ENCODE results near the gene EFCAB8.
"Not testable (repeated sequence)": the region's sequence is repeated elsewhere in the genome, so short reads cannot be mapped to it uniquely, and the experiment has no call there.

The EFCAB8 gene

DNA sequence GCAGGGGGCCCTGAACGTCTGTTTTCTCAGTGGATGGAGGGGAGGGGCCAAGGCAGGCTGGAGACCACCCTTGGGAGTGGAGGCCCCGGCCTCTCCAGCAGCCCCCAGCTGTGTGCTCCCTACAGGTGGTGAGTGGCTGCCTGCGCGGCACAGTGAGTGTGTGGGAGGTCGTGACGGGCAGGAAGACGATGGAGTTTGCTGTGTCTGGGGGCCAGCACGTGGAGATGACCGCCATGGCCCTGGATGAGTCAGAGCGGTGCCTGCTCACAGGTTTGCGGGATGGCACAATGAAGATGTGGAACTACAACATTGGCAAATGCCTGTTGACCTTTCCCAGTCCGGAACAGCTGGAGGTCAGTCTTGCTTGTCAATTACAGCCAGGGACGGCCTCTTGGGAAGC lies 52.6 kb downstream of the EFCAB8 start:
- DNase-seq (ENCODE audit: low read depth in 2 of 2) = no peak

DNA sequence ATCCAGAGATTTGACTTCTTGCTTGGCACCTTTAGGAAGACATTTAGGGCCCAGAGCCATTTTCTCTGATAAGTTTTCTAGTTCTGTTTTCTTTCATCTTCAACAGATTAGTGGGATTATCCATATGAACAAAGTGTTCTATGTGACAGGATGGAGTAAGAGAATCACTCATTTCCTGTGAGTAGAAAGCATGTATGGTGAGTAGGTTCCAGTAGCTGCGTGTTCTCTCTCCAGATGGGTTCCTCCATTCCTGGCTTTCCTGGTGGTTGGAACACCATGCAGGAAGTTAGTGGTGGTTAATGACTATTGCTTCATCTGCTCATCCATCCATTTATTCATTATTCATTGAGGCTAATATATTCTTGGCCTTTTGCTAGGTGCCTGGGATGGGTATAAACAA lies 54.0 kb downstream of the EFCAB8 start:
- DNase-seq (ENCODE audit: low read depth in 2 of 2) = no peak

DNA sequence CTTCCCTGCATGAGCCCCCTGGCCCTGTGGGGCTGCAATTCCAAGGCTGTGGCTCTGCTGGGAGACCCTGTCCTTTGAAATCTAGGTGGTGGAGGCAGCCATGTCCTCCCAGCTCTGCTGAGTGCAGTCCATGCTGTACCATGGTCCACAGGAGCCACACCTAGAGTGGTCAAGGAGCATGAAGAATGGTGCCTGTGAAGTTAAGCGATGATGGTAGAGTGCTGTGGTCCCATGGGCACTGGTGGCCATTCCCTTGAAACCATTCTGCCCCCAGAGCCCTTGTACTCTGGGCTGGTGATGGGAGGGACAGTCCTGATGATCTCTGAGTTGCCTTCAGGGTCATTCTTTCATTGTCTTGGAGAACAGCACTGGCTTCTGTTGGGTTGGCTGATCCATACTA lies 55.3 kb downstream of the EFCAB8 start:
- DNase-seq (ENCODE audit: low read depth in 2 of 2) = no peak

- no peak for DNase-seq (ENCODE audit: low read depth in 2 of 2)
These were observed 58.6 kb downstream of the EFCAB8 start for GRCh38 chr20:32917191-32917950.

DNA sequence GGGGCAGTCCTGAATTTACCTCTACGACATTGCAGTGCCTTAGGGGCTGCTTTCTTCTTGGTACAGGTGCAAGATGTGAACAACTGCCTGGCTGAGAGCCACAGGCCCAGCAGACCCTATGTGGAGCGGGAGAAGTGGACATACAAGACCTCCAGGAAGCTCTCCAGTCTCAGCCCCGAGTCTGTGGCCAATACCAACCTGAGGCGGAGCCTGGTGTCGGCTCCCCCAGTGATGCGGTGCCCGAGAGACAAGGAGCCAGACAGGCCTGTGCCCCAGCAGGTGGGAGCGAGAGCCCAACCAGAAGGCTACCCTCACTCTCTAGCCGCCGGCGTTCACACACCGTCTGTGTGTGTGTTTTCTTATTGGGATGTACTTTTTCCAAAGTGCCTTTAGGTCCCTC lies 59.6 kb downstream of the EFCAB8 start:
- DNase-seq (ENCODE audit: low read depth in 2 of 2) = no peak

DNA sequence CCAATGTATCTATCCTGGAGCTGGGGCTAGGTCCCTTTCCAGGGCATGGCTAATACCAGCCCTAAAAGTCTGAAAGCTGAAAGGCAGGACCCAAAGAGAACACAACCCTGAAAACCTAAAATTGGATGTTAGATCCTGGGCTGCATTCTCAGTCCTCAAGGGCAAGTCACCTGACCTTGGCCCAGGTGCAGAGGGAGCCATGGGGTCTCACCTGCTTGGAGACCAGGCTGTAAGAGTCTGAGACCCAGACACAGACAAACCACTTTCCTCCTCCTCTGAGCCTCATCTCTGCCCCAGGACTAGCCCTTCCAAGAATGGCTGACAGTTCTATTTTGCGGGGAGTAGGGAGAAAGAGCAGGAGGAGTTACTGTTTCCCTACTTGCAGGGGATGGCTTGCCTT lies 60.0 kb downstream of the EFCAB8 start:
- DNase-seq (ENCODE audit: low read depth in 2 of 2) = no peak

DNA sequence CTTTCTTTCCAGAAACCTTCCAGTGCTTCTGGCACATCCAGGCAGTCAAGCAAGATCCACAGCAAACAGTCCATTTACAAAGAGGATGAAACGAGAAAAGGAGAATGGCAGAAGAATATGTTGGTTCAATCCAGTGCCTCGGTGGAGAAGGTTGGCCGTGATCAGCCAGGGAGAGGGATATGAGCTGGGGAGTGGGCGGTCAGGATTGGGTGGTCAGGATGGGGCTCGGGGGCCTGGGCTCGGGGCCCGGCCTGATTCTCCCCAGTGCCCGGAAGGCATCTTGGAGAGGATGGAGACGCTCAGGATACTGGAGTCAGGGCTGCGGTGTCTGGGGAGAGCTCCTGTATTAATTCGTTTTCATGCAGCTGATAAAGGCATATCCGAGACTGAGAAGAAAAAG lies 61.3 kb downstream of the EFCAB8 start:
- no peak for DNase-seq (ENCODE audit: low read depth in 2 of 2)

DNA sequence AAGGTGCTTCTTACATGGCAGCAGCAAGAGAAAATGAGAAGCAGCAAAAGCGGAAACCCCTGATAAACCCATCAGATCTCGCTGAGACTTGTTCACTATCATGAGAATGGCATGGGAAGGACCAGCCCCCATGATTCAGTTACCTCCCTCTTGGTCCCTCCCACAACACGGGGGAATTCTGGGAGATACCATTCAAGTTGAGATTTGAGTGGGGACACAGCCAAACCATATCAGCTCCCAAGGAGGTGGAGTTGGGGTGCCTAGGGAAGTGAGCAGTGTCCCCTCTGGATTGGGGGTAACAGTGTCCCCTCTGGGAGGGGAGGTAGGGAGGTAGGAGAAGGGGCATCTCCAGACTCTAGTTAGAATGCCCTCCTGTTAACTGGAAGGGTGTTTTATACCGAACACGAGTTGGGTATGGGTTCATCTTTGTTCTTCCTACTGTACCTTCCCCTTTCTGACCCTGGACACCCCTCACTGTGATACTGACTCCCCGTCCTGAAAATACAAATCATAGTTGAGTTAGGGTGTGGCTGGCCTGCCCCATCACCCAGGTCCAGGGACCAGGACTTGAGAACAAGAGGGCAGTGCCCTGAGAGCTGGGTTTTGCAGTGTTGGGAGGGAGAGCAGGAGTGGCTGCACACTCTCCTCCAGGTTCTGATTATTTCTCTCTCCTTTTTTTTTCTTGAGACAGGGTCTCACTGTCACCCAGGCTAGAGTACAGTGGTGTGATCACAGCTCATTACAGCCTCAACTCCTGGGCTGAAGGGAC lies 62.0 kb downstream of the EFCAB8 start:
- no peak for DNase-seq (ENCODE audit: low read depth in 2 of 2)

- DNase-seq (ENCODE audit: low read depth in 2 of 2) = no peak
These were observed 63.7 kb downstream of the EFCAB8 start for GRCh38 chr20:32922466-32922865.

GRCh38 chr20:32924781-32925180 lies 66.1 kb downstream of the EFCAB8 start:
- DNase-seq (ENCODE audit: low read depth in 2 of 2) = no peak

- no peak for DNase-seq (ENCODE audit: low read depth in 2 of 2)
These were observed 66.9 kb downstream of the EFCAB8 start for GRCh38 chr20:32925481-32926196.

DNA sequence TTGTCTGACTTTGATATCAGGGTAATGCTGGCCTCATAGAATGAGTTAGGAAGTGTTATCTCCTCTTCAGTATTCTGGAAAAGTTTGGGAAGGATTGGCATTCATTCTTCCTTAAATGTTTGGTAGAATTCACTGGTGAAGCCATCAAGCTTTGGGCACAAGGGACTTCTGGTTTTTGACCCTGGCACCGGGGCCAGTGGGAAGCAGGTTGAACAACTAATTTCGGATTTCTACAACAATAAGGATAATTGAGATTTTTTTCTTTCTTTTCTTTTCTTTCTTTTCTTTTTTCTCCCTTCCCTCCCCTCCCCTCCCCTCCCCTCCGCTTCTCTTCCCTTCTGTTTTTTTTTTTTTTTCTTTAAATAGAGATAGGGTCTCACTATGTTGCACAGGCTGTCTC lies 70.4 kb downstream of the EFCAB8 start:
- DNase-seq (ENCODE audit: low read depth in 2 of 2) = no peak

GRCh38 chr20:32930181-32930580 lies 71.5 kb downstream of the EFCAB8 start:
- no peak for DNase-seq (ENCODE audit: low read depth in 2 of 2)

DNA sequence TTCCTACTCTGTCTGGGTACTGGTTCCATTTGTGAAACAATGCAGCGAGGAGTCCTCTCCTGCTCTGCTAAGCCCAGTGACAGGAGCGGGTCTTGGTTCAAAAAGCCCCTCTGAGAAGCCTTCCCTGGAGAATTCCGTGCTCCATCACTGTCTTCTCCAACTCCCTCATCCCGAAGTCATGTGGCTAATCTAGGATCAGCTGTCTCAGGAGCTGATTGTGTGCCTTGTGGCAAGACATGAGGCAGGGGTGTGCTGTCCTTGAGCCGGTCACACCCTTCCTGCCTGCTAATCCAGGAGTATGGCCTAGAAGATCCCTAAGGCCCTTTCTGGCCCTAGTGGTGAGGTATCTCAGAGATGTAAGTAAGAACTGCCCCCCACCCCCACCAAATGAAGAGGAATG lies 72.0 kb downstream of the EFCAB8 start:
- DNase-seq (ENCODE audit: low read depth in 2 of 2) = no peak

- no peak for DNase-seq (ENCODE audit: low read depth in 2 of 2)
These were observed 75.9 kb downstream of the EFCAB8 start for GRCh38 chr20:32934580-32934979.

DNA sequence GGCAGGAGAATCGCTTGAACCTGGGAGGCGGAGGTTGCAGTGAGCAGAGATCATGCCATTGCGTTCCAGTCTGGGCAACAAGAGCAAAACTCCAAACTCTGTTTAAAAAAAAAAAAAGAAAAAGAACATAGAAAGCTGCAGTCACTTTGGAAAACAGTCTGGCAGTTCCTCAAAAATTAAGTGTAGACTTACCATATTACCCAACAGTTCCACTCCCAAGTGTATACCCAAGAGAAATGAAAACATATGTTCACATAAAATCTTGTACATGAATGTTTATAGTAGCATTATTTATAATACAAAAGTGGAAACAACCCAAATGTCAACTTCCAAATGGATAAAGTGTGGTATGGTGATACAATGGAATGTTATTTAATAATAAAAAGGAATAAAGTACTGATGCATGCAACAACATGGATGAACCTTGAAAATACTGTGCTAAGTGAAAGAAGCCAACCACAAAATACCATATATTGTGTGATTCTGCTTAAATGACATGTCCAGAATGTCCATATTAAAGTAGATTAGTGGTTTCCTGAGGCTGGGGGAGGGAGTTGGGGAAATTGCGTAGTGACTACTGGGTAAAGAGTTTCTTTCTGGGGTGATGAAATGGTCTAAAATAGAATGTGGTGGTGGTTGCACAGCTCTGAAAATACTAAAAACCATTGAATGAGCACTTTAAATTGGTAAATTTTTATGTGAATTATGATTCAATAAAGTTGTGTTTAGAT lies 82.6 kb downstream of the EFCAB8 start:
- DNase-seq (ENCODE audit: low read depth in 2 of 2) = no peak

GRCh38 chr20:32943490-32944052 lies 84.8 kb downstream of the EFCAB8 start:
- no peak for DNase-seq (ENCODE audit: low read depth in 2 of 2)

DNA sequence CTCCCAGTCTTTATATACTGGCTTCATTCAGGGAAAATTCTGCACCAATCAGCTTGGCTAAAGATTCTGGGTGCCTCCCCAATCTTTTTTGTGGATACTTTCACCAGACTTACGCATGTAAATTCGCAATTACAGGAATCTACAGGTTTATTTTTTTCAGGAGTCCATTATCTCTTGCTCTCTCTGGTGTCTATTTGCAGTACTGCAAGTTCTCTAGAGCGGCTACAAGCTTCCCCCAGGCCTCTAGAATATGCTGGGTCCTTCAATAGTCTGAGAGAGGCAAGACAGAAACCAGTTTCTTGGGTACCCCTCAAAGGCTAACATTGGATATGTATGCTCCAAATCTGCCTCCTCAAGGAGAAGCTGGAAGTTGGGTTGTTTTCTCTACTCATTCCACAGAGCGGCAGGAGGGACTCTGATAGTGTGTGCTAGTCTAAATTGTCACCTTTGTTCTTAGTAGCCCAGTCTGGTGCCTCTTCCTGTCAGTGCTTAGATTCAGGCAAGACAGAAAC lies 87.0 kb downstream of the EFCAB8 start:
- no peak for DNase-seq (ENCODE audit: low read depth in 2 of 2)

DNA sequence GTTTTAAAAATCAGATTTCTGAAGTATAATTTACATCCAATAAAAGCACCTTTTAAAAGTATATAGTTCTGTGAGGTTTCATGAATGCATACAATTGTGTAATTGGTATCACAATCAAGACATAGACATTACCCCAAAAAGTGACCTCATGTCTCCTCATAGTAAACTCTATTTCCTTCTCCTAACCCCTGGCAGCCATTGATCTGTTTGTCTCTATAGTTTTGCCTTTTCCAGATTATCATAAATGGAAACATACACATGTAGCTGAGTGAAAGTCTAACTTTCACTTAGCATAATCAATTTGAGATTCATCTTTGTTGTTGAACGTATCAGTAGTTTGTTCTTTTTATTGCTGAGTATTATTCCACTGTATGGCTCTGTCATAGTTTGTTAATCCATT lies 87.9 kb downstream of the EFCAB8 start:
- no peak for DNase-seq (ENCODE audit: low read depth in 2 of 2)

DNA sequence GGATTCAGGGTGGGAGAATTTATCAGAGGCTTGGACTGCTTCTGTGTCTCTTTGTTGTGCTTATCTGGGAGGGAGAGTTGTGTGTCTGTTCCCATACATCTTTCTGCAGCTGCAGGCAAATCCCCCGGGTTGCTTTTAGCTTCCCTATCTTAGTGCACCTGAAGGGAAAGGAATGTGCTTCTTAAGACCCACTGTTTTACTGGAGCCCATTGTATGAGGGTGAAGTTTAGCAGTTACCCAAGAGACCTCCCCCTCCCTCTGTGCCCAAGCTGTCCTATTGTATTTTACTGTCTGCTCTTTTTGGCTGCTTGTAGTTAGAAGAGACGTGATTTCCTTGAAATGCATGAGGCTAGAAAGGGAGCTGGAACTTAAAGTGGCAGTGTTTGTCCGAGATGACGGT lies 91.8 kb downstream of the EFCAB8 start:
- not testable (repeated sequence) for DNase-seq (ENCODE audit: low read depth in 2 of 2)

DNA sequence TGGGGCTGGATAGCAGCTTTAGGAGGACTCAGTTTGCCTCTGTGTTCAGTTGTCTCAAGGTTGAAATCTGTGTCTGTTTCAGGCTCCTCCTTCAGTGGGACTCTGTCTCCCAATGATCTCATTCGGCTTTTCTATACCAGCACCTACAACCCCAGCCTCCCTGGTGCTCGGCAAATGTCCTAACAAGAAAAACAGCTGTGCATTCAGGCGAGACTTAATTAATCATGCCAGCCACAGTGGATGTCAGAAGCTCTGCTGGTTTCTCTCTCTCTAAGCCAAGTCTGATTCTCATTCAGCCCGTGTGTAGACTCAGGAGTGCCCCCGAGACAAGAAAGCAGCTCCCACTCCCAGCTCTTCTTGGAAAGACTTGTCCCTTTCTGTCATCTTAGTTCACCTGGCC lies 98.7 kb downstream of the EFCAB8 start:
- DNase-seq (ENCODE audit: low read depth in 2 of 2) = no peak

- no peak for DNase-seq (ENCODE audit: low read depth in 2 of 2)
These were observed 99.9 kb downstream of the EFCAB8 start for GRCh38 chr20:32958574-32958973.
